ENCODE data around the gene ASTN2.

DNA sequence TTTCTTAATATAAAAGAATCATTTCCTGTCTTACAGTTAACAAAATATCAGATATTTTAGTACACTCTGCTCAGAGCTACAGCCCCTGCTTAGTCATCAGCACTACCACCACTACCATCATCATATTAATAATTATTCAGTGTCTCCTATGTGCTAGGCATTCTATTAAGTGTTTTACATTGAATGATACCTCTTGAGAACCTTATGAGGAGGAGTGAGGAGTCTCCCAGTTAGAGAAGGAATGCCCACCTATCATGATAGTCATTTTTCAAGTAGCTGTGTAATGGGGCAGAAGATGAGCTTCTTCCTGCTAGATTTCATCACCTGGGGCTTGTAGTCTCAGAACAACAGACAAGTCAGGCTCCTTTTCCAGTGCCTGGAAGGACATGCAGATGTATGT is 489.7 kb downstream of the ASTN2 start:
- TF ChIP-seq, protein P1, sequence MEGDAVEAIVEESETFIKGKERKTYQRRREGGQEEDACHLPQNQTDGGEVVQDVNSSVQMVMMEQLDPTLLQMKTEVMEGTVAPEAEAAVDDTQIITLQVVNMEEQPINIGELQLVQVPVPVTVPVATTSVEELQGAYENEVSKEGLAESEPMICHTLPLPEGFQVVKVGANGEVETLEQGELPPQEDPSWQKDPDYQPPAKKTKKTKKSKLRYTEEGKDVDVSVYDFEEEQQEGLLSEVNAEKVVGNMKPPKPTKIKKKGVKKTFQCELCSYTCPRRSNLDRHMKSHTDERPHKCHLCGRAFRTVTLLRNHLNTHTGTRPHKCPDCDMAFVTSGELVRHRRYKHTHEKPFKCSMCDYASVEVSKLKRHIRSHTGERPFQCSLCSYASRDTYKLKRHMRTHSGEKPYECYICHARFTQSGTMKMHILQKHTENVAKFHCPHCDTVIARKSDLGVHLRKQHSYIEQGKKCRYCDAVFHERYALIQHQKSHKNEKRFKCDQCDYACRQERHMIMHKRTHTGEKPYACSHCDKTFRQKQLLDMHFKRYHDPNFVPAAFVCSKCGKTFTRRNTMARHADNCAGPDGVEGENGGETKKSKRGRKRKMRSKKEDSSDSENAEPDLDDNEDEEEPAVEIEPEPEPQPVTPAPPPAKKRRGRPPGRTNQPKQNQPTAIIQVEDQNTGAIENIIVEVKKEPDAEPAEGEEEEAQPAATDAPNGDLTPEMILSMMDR (IDR thresholded peaks at IDR 0.05) = no peak
- no peak for TF ChIP-seq POLR2A (IDR thresholded peaks at IDR 0.05)
- TF ChIP-seq EP300 (IDR thresholded peaks at IDR 0.05; ENCODE audit: low read depth) = no peak

All from transverse colon (tissue), 3 donors.